Nephron (organoid): ENCODE measurements around the gene ENOSF1.

Experiments
- H3K27ac Mint-ChIP-seq, 3 experiments: 2 replicates each; pipeline ENCODE4 v1.8.0; 2020; ENCODE audit warnings: mixed read lengths in 3 of 3, mild to moderate bottlenecking in 2 of 3, moderate library complexity in 1 of 3
- H3K27me3 Mint-ChIP-seq: 2 replicates; pipeline ENCODE4 v1.8.0; 2021; ENCODE audit warnings: low read depth, mild to moderate bottlenecking, moderate library complexity, mixed read lengths
- H3K36me3 Mint-ChIP-seq: 2 replicates; pipeline ENCODE4 v1.8.0; 2020; ENCODE audit warnings: low read depth, mixed read lengths
- H3K4me1 Mint-ChIP-seq: 2 replicates; pipeline ENCODE4 v1.8.0; 2020; ENCODE audit warnings: mixed read lengths
- H3K4me3 Mint-ChIP-seq, 3 experiments: 2 replicates each; pipeline ENCODE4 v1.8.0; 2020; ENCODE audit warnings: mild to moderate bottlenecking in 3 of 3, mixed read lengths in 3 of 3, moderate library complexity in 2 of 3
- H3K9me3 Mint-ChIP-seq: 2 replicates; pipeline ENCODE4 v1.8.0; 2020; ENCODE audit warnings: mixed read lengths
- CTCF ChIP-seq, 3 experiments: fragments of 200-600 bp; sonication (generic); IDR thresholded peaks; one replicate each; pipeline ENCODE4 v1.5.0; 2021; ENCODE audit warnings: antibody characterized with exemption in 3 of 3; ENCODE audit not compliant: unreplicated experiment in 3 of 3

Gene ENOSF1

GRCh38 chr18:653512-653911 lies 58.9 kb downstream of the ENOSF1 start:
- H3K9me3 Mint-ChIP-seq: no peaks in the 10 kb centered on the region
- H3K27me3 Mint-ChIP-seq: peaks cover 3% of the 10 kb centered on the region
- no peak overlapping the region for H3K4me3 Mint-ChIP-seq
- H3K4me1 Mint-ChIP-seq: no peaks in the 10 kb centered on the region
- peaks cover 8% of the 10 kb centered on the region for H3K36me3 Mint-ChIP-seq
- TF ChIP-seq CTCF (IDR thresholded peaks at IDR 0.05; ENCODE audit: unreplicated experiment in 3 of 3): no peak
- no peak overlapping the region for H3K27ac Mint-ChIP-seq

- no peak for TF ChIP-seq CTCF (IDR thresholded peaks at IDR 0.05; ENCODE audit: unreplicated experiment in 3 of 3)
- Mint-ChIP-seq H3K36me3 (peaks cover 4% of the 10 kb centered on the region), H3K4me3 (no peak overlapping the region)
These were observed 60.3 kb downstream of the ENOSF1 start for GRCh38 chr18:652131-652530.

GRCh38 chr18:650428-650858 lies 62.0 kb downstream of the ENOSF1 start:
- no peak for TF ChIP-seq CTCF (IDR thresholded peaks at IDR 0.05; ENCODE audit: unreplicated experiment in 3 of 3)
- Mint-ChIP-seq H3K36me3 (peaks cover under 1% of the 10 kb centered on the region), H3K27ac (no peak overlapping the region), H3K9me3 (no peaks in the 10 kb centered on the region), H3K4me3 (no peak overlapping the region), H3K4me1 (no peaks in the 10 kb centered on the region), H3K27me3 (peaks cover 3% of the 10 kb centered on the region)

More at GRCh38 chr18:652131-652530, 60.3 kb downstream of the ENOSF1 start:
- Mint-ChIP-seq H3K4me1 (no peaks in the 10 kb centered on the region), H3K9me3 (no peaks in the 10 kb centered on the region), H3K27ac (no peak overlapping the region), H3K27me3 (peaks cover 3% of the 10 kb centered on the region)

GRCh38 chr18:649341-649740 lies 63.1 kb downstream of the ENOSF1 start:
- Mint-ChIP-seq H3K4me1 (no peaks in the 10 kb centered on the region), H3K4me3 (no peak overlapping the region), H3K9me3 (no peaks in the 10 kb centered on the region), H3K27ac (no peak overlapping the region), H3K36me3 (no peaks in the 10 kb centered on the region), H3K27me3 (no peaks in the 10 kb centered on the region)
- no peak for TF ChIP-seq CTCF (IDR thresholded peaks at IDR 0.05; ENCODE audit: unreplicated experiment in 3 of 3)

GRCh38 chr18:647304-647703 lies 65.1 kb downstream of the ENOSF1 start:
- no peaks in the 10 kb centered on the region for H3K36me3 Mint-ChIP-seq
- no peaks in the 10 kb centered on the region for H3K4me1 Mint-ChIP-seq
- no peaks in the 10 kb centered on the region for H3K9me3 Mint-ChIP-seq
- no peak overlapping the region for H3K4me3 Mint-ChIP-seq
- H3K27ac Mint-ChIP-seq: no peak overlapping the region
- TF ChIP-seq CTCF (IDR thresholded peaks at IDR 0.05; ENCODE audit: unreplicated experiment in 3 of 3): no peak
- H3K27me3 Mint-ChIP-seq: no peaks in the 10 kb centered on the region

- no peaks in the 10 kb centered on the region for H3K4me1 Mint-ChIP-seq
- H3K27me3 Mint-ChIP-seq: no peaks in the 10 kb centered on the region
- no peak overlapping the region for H3K27ac Mint-ChIP-seq
- no peaks in the 10 kb centered on the region for H3K9me3 Mint-ChIP-seq
- H3K4me3 Mint-ChIP-seq: no peak overlapping the region
- no peak for TF ChIP-seq CTCF (IDR thresholded peaks at IDR 0.05; ENCODE audit: unreplicated experiment in 3 of 3)
- H3K36me3 Mint-ChIP-seq: no peaks in the 10 kb centered on the region
These were observed 67.9 kb downstream of the ENOSF1 start for GRCh38 chr18:644395-645004.
